NCI-H2196 treated with DMSO at 0.1 percent for 48 hours (cell line): Measurements from ENCODE around the gene GABBR2.
"Not testable (repeated sequence)": the region's sequence is repeated elsewhere in the genome, so short reads cannot be mapped to it uniquely, and the experiment has no call there.

Experiments used
- DNase-seq: peaks from one replicate; lab custom pipeline; 2025; ENCODE audit not compliant: unreplicated experiment; lab: John Stamatoyannopoulos, UW

The GABBR2 gene

DNA sequence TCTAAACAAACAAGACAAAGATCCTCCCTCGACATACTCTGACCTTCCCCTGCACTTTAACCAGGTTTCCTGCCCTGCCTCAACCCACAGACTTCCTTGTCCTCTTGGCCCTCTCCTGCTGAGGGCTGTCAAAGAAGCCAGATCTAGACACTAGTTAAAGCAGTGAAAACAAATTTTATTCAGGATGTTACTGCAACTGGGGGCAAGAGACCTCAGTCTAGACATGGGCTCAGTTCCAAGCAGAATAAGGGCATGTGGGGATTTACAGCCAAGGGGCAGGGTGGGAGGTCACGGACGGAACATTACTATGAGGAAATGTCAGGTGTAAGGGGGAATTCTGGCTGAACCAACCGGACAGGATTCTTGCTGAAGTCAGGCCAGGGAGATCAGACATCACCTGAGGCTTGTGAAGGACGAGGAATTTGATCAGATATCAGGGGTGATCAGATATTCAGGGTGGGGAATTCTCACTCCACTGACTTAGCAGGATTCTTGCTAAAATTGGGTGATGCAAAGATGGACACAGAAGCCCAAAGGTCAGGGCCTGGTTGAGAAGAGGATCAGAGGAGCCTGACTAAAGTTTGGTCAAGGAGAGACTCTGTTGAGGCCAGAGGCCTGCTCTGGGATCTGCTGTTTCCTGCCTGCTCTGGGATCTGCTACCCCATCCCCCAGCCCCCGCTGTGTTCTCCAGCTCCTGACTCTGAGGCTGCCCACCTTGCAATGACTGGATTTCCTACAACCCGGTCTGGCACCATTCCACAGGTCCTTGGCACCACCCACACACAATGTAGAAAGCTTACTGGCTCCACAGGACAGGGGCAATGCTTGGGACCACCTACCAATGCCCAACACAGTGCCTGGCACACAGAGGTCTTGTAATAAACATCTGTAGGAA, 21.5 kb downstream of the GABBR2 start:
- DNase-seq, result no peak

DNA sequence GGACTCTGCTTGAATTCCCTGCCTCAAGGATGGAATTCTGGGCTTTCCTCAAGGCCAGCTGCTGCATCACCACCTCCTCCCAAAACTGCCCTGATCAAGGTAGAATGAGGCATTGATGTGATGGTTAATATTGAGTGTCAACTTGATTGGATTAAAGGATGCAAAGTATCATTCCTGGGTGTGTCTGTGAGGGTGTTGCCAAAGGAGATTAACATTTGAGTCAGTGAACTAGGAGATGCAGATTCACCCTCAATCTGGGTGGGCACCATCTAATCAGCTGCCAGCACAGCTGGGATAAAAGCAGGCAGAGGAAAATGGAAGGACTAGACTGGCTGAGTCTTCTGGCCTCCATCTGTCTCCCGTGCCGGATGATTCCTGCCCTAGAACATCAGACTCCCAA, 23.9 kb downstream of the GABBR2 start:
- not testable (repeated sequence) for DNase-seq

- no peak for DNase-seq
Observed at GRCh38 chr9:98678244-98678842, 30.4 kb downstream of the GABBR2 start.

DNA sequence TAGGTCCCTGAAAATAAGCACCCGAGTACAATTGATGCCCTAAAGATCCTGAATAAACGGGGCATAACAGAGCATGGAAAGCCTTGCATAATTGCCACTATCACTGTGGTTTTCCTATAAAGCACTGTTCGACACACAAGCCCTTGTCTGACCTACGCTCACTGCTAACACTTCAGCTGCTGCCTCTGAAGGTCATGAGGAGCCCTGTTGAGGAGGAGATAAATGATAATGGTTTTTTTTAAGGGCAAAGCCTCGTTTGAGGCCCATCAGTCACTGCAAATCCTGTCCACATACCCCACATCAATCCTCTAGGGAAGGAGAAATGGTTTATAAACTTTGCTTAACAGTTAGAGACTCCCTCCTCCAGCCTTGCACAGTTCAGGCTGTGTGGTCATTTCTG, 35.1 kb downstream of the GABBR2 start:
- DNase-seq, result no peak

GRCh38 chr9:98667005-98667640, 41.6 kb downstream of the GABBR2 start:
- no peak for DNase-seq

GRCh38 chr9:98665501-98665900, 43.2 kb downstream of the GABBR2 start:
- no peak for DNase-seq

DNA sequence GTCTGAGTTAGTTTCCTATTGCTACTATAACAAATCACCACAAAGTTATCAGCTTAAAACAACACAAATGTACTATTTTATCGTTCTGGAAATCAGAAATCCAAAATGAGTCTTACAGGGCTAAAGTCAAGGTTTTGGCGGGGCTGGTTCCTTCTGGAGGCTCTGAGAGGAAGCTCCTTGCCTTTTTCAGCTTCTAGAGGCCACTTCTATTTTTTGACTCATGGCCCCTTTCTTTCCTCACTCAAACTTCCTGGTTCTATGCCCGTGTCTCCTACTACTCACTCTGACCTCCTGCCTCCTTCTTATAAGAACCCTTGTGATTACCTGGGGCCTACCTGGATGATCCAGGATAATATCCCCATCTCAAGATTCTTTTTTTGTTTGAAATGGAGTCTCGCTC, 48.2 kb downstream of the GABBR2 start:
- no peak for DNase-seq

GRCh38 chr9:98658951-98659351, 49.8 kb downstream of the GABBR2 start:
- DNase-seq, result no peak

- DNase-seq, result no peak
Observed at GRCh38 chr9:98657897-98658296, 50.8 kb downstream of the GABBR2 start.

DNA sequence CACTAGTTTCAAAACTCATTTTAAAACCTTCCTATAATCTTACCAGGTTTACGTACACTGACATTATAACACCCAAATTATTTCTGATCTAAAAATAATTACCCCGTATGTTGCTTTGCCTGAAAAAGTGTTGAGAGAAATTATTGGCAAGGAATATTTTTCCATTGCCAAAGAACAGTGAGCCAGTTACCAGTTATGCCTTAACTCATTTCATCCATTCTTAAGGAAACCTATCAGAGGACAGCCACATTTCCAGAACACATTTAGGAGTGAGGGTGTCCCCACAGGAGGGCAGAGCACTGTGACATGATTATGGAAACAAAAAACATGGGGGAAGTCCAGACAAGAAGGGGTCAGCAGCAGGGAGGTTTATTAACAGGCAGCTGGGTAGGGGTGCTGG, 52.2 kb downstream of the GABBR2 start:
- no peak for DNase-seq

GRCh38 chr9:98655428-98655827, 53.3 kb downstream of the GABBR2 start:
- not testable (repeated sequence) for DNase-seq

DNA sequence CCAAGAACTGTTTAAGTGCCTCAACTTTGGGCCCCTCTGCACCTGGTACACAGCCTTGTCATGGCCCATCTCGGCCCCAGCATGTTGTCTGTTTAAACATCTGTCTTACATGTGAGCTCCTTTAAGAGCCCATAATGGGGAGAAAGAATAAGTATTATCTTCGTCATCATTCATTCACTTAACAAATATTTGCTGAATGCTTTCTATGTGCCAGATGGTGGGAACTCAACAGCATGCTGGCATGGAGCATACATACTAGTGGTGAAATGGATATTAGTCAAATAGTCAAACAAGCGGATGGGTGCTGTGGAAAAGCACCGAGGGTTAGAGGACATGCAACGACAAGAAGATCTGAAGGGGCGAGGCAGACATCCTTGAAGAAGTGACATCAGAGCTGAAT, 54.5 kb downstream of the GABBR2 start:
- no peak for DNase-seq

DNA sequence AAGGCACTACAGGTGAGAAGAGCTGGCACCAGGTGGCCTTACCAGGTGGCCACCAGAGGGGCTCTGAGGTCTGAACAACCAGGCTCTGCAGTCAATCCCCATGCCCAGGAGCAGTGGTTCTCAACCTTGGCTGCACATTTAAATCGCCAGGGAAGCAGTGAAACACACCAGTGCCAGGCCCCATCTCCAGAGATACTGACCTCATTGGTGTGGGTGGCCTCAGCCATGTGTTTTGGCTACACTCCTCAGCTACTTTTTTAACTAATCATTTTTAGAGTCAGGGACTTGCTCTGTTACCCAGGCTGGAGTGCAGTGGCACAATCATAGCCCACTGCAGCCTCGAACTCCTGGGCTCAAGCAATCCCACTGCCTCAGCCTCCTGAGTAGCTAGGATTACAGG, 56.0 kb downstream of the GABBR2 start:
- DNase-seq, result no peak

DNA sequence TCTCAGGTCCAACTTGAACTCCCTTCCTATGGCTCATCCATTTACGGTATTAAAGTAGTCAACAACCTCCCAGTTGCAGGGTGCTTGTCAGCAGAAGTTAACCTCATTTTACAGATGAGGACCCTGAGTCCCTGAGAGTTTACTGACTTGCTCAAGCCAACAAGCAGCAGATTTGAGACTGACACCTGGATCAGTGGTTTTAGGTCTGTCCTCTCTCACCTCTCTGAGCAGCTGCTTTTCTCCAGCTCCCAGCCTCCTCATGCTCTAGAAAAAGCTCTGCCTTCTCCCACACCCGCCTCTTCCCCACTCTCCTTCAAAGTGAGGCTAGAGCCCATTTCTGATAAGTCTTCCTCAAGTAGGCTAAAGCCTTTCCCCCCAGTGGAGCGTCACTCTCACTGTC, 56.4 kb downstream of the GABBR2 start:
- DNase-seq, result no peak

DNA sequence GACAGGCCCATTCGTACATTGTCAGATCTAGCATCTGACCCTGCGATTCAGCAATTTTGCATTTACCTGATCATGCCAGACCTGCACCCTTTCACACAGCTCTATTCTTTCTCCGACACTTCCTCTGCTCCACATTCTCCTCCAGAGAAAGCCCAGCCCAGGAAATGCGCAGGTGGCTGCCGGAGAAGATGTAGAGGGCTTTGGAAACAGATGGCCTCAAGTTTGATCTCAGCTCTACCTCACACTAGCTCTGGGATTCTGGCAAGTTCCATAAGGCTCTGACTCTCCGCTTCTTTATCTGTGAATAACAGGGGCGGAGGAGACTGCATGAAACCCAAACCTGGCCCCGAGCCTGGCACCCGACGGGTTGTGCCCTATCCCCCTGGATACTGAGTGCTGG, 61.5 kb downstream of the GABBR2 start:
- no peak for DNase-seq

DNA sequence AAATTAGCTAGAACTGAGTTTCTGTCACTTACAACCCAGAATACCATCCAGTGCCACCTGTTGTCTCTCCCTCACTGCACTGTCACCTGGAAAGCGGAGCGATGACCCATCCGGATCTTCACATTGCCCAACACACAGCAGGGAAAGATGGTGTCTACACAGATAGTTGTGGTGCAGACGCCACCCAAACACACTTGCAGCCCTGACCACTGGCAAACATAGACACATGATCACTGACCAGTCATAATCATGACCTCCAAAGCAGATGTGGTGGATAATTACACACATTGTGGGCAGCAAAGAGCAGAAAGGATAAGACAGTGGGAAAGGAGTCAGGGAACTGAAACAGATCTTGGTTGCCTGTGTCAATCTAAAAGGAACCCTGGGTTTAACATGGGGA, 64.7 kb downstream of the GABBR2 start:
- no peak for DNase-seq

DNA sequence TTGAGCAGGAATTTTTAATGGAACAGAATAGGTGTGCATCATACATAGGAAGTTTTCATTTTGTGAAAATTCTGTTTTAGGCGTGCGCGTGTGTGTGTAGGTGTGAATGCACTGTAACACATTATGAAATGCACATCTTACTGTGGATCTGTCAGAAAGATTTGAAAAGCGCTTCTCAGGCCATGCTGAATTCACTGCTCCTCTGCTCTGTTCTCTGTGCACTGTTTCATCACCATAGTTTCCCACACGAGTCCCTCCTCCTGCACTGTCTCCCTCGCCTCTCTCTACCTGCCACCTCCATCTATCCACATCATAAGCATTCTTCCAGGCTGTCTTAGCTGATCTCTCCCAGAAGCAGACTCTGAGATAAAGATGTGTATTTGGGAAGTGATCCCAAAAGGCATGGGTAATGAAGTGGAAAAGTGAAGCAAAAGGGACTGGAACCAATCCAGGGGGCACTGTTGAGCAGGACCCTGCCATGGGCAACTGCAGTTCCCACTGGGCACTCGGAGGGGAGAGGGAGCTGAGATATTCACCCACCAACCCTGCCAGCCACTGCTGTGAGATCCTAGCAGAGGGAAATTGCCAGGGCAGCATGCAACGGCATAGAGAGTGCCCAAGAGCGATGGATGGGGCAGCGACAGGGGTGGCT, 65.9 kb downstream of the GABBR2 start:
- DNase-seq, result no peak

- DNase-seq, result no peak
Observed at GRCh38 chr9:98641695-98642094, 67.0 kb downstream of the GABBR2 start.

GRCh38 chr9:98640394-98640793, 68.3 kb downstream of the GABBR2 start:
- no peak for DNase-seq

- DNase-seq, result no peak
Observed at GRCh38 chr9:98639133-98639532, 69.6 kb downstream of the GABBR2 start.

DNA sequence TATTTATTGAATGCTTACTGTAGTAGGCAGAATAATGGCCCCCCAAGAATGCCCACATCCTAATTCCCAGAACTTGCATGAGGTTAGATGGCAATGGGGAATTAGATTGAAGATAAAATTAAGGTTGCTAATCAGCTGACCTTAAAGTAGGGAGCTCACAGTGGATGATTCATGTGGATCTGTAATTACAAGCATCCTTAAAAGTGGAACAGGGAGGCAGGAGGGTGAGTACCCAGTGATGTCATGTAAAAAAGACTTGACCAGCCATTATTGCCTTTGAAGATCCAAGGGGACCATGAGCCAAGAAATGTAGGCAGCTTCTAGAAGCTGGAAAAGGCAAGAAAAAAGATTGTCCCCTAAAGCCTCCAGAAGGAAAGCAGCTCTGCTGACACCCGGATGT, 71.4 kb downstream of the GABBR2 start:
- no peak for DNase-seq

DNA sequence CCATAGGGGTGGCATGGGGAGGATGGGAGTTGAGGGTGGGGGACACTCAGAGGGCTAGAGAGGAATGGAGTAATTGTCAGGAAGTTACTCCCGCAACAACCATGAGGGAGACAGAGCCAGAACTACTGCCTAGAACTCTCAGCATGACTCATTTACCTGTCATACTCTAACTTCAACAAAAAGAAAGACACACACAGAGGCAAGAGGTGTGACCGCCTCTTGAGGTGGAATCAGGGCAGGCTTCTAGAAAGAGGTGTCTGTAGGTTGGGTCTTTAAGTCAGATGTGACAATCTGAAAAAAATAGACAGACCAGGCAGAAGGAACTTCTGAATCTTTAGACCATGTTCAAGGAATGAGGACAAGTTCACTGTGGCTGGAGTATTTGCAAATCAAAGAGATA, 73.4 kb downstream of the GABBR2 start:
- no peak for DNase-seq
